IMR-90 (cell line): ENCODE measurements around the gene DAND5.

Source experiments
- BHLHE40 ChIP-seq: fragments of 150-350 bp; IDR thresholded peaks from 2 replicates; pipeline ENCODE4 v1.6.1; 2016; ENCODE audit warnings: mild to moderate bottlenecking, low read depth, low read length
- CHD1 ChIP-seq: IDR thresholded peaks from 2 replicates; pipeline ENCODE4 v1.6.1; 2012; ENCODE audit warnings: low read depth, low read length, improper control_type of control experiment
- CTCF ChIP-seq: conservative IDR thresholded peaks from 2 replicates; pipeline ENCODE4 v1.5.1; 2012; ENCODE audit warnings: mild to moderate bottlenecking, low read depth, low read length, improper control_type of control experiment
- ELK1 ChIP-seq: fragments of 150-350 bp; IDR thresholded peaks from 2 replicates; pipeline ENCODE4 v1.6.1; 2016; ENCODE audit warnings: low read depth, mild to moderate bottlenecking, low read length, moderate library complexity, borderline replicate concordance
- MAFK ChIP-seq: IDR thresholded peaks from 2 replicates; pipeline ENCODE4 v1.6.1; 2012; ENCODE audit warnings: low read depth, low read length, improper control_type of control experiment
- MAZ ChIP-seq: IDR thresholded peaks from 2 replicates; pipeline ENCODE4 v1.6.1; 2012; ENCODE audit warnings: low read depth, mild to moderate bottlenecking, low read length, improper control_type of control experiment, moderate library complexity, borderline replicate concordance
- POLR2A ChIP-seq: IDR thresholded peaks from 2 replicates; pipeline ENCODE4 v1.6.1; 2012; ENCODE audit warnings: mild to moderate bottlenecking, low read depth, low read length
- RAD21 ChIP-seq: IDR thresholded peaks from 2 replicates; pipeline ENCODE4 v1.6.1; 2012; ENCODE audit warnings: low read length, improper control_type of control experiment
- SMC3 ChIP-seq: fragments of 150-350 bp; IDR thresholded peaks from 2 replicates; pipeline ENCODE4 v1.6.1; 2016; ENCODE audit warnings: low read depth, mild to moderate bottlenecking, antibody characterized with exemption, low read length, moderate library complexity
- USF2 ChIP-seq: fragments of 150-350 bp; IDR thresholded peaks from 2 replicates; pipeline ENCODE4 v1.6.1; 2017; ENCODE audit warnings: mild to moderate bottlenecking, antibody characterized with exemption, low read length, low read depth

- no peak for TF ChIP-seq CTCF
- TF ChIP-seq POLR2A = no peak
- no peak for TF ChIP-seq RAD21
- no peak for TF ChIP-seq BHLHE40
- no peak for TF ChIP-seq MAZ
- no peak for TF ChIP-seq USF2
- no peak for TF ChIP-seq SMC3
- no peak for TF ChIP-seq MAFK
- no peak for TF ChIP-seq CHD1
- TF ChIP-seq ELK1 = no peak
Measured at GRCh38 chr19:13016628-13017305, 47.4 kb downstream of the DAND5 start.
